HT-29 (cell line): ENCODE results near the gene FXYD5. TPM values are rescaled to one million over a fixed set of nuclear protein-coding genes. Genes with fewer than 3 reads are reported as not detected.

Source experiments
- DNase-seq: peaks from one replicate; pipeline ENCODE4 v3.0.0-alpha.2; 2015; ENCODE audit warnings: low spot score
- total RNA-seq: library from RNA; depleted of rRNA; stranded (reverse); fragments of >200 nt; shearing (Covaris generic); gene quantifications from 2 replicates; pipeline ENCODE4 v1.2.3, GENCODE V29; 2014

Gene FXYD5
- total RNA-seq, 1 experiment from 2014 or later: 46.4 TPM

- no peak for DNase-seq
Observed at GRCh38 chr19:35155981-35156672, 1.6 kb downstream of the FXYD5 start.

GRCh38 chr19:35156673-35157014 lies 2.1 kb downstream of the FXYD5 start:
- DNase-seq: no peak

- no peak for DNase-seq
Observed at GRCh38 chr19:35157431-35157830, 2.9 kb downstream of the FXYD5 start.

- no peak for DNase-seq
Observed at GRCh38 chr19:35159606-35160005, 5.1 kb downstream of the FXYD5 start.

GRCh38 chr19:35160629-35161433 lies 6.3 kb downstream of the FXYD5 start:
- no peak for DNase-seq

- no peak for DNase-seq
Observed at GRCh38 chr19:35161434-35161743, 6.9 kb downstream of the FXYD5 start.

- DNase-seq: no peak
Observed at GRCh38 chr19:35162471-35163326, 8.2 kb downstream of the FXYD5 start.

GRCh38 chr19:35164418-35164817 lies 9.9 kb downstream of the FXYD5 start:
- DNase-seq: no peak

- DNase-seq: no peak
Observed at GRCh38 chr19:35165200-35166058, 10.9 kb downstream of the FXYD5 start.

- DNase-seq: no peak
Observed at GRCh38 chr19:35166100-35167063, 11.8 kb downstream of the FXYD5 start.

GRCh38 chr19:35167251-35168119 lies 12.9 kb downstream of the FXYD5 start:
- no peak for DNase-seq

GRCh38 chr19:35168196-35168595 lies 13.7 kb downstream of the FXYD5 start:
- no peak for DNase-seq

GRCh38 chr19:35169221-35169995 lies 14.9 kb downstream of the FXYD5 start:
- DNase-seq: no peak

GRCh38 chr19:35170359-35171061 lies 16.0 kb downstream of the FXYD5 start:
- DNase-seq: no peak

GRCh38 chr19:35171730-35172129 lies 17.2 kb downstream of the FXYD5 start:
- DNase-seq: no peak

- no peak for DNase-seq
Observed at GRCh38 chr19:35174226-35174625, 19.7 kb downstream of the FXYD5 start.

GRCh38 chr19:35176181-35176570 lies 21.6 kb downstream of the FXYD5 start:
- no peak for DNase-seq
